Sigmoid colon (tissue), 4 donors: ENCODE measurements around the gene ZNF324B.

Source experiments
- CTCF ChIP-seq, 4 experiments: fragments of 450-650 bp in 3 of 4; fragments of 200-600 bp in 1 of 4; IDR thresholded peaks; one replicate each; pipeline ENCODE4 v1.5.1; 2016 to 2019; ENCODE audit warnings: antibody characterized with exemption in 4 of 4, mild to moderate bottlenecking in 3 of 4, moderate library complexity in 2 of 4
- EP300 ChIP-seq, 4 donors: sonication (generic); formaldehyde crosslinking; IDR thresholded peaks; one replicate each; pipeline ENCODE4 v1.6.1; 2017; ENCODE audit warnings: antibody characterized with exemption in 4 of 4
- POLR2A ChIP-seq, 2 donors: fragments of 450-650 bp; IDR thresholded peaks; one replicate each; pipeline ENCODE4 v1.6.1; 2016; ENCODE audit warnings: antibody characterized with exemption in 2 of 2, mild to moderate bottlenecking in 2 of 2, moderate library complexity in 2 of 2

GRCh38 chr19:58455306-58455705 is 3.9 kb downstream of the ZNF324B start:
- TF ChIP-seq CTCF (IDR thresholded peaks at IDR 0.05) (no peak), POLR2A (IDR thresholded peaks at IDR 0.05) (no peak), EP300 (IDR thresholded peaks at IDR 0.05) (no peak)
